Activated T-helper 17 cell treated with anti-CD3 and anti-CD28 coated beads, Interleukin-2, amount 50 U/mL, for 72 hours (primary cell): ENCODE data around the gene MACROD1. TPM values are rescaled to one million over a fixed set of nuclear protein-coding genes. Genes with fewer than 3 reads are reported as not detected.
A peak's percentile ranks its signal among the peaks of the same experiment; 100 is the strongest.

Experiments
- ATAC-seq: fragments of 150-1000 bp; cut with Tn5 transposase; replicated peaks from 2 replicates; pipeline ENCODE4 v1.10.0; 2021; ENCODE audit warnings: mild to moderate bottlenecking, moderate library complexity
- H3K27ac Mint-ChIP-seq: one replicate; pipeline ENCODE4 v1.8.0; 2022; ENCODE audit warnings: mixed read lengths
- H3K27me3 Mint-ChIP-seq: one replicate; pipeline ENCODE4 v1.8.0; 2022; ENCODE audit warnings: mixed read lengths
- H3K36me3 Mint-ChIP-seq: one replicate; pipeline ENCODE4 v1.8.0; 2022; ENCODE audit warnings: low read depth, mild to moderate bottlenecking, mixed read lengths
- H3K4me1 Mint-ChIP-seq: one replicate; pipeline ENCODE4 v1.8.0; 2022; ENCODE audit warnings: mixed read lengths
- H3K4me3 Mint-ChIP-seq: one replicate; pipeline ENCODE4 v1.8.0; 2022; ENCODE audit warnings: mild to moderate bottlenecking, mixed read lengths
- H3K9me3 Mint-ChIP-seq: one replicate; pipeline ENCODE4 v1.8.0; 2022; ENCODE audit warnings: mixed read lengths
- total RNA-seq, 2 donors: library from RNA; stranded (reverse); gene quantifications; one replicate each; pipeline ENCODE4 v1.2.3, GENCODE V29; 2022

The MACROD1 gene
- total RNA-seq, 2 donors from 2014 or later, result 5.4 to 9.6 TPM

DNA sequence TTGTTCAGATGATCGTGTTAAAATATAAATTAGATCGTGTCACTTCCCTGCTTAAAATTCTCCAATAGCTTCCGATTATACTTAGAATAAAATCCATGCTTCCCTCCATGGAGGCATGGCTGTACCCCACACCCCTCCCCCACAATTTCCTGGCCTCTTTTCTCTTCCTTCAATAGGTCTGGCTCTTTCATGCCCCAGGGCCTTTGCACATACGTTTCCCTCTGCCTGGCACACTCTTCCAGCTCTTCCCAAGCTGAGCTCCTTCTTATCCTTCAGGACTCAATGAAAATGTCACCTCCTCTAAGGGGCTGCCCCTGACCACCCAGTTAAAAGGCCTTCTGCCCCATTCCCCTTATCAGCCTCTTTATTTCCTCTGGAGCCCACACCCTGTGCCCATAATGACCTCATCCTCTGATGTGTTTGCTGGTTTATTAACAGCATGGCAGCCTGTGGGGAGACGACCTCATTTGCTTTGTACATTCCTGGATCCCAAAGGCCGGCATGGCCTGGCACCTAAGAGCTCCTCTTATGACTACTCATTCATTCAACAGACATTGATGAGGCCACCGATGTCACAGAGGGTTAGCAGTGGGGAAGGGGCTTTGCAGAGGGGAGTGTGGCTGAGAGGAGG, 139.2 kb downstream of the MACROD1 start:
- Mint-ChIP-seq H3K27ac (no peak overlapping the region), H3K4me1 (no peaks in the 10 kb centered on the region), H3K4me3 (no peak overlapping the region)

DNA sequence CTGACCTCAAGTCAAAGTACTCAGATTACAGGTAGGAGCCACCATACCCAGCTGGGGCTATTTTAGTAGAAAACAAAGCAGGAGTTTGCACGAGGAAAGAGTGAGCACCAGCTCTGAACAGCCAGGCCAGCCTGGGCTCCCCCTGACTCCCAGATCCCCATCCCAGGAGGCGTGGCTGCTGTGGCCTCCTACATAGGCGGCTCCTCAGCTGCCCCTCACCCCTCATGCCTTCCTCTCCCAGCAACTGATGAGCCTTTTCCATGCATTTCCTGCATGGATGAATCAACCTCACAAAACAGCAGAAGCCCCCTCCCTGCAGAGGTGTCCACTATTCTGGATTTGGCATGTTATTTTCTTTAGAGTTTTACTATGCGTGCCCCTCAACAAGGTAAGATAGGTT, 140.7 kb downstream of the MACROD1 start:
- peaks cover 16% of the 10 kb centered on the region for H3K27me3 Mint-ChIP-seq
- H3K36me3 Mint-ChIP-seq, result no peaks in the 10 kb centered on the region
- no peak for ATAC-seq
- H3K4me1 Mint-ChIP-seq, result no peaks in the 10 kb centered on the region
- no peak overlapping the region for H3K4me3 Mint-ChIP-seq
- H3K9me3 Mint-ChIP-seq, result no peaks in the 10 kb centered on the region
- no peak overlapping the region for H3K27ac Mint-ChIP-seq

More for the DNA sequence above, 139.2 kb downstream of the MACROD1 start:
- no peaks in the 10 kb centered on the region for H3K36me3 Mint-ChIP-seq
- no peak for ATAC-seq
- H3K9me3 Mint-ChIP-seq, result no peaks in the 10 kb centered on the region
- peaks cover 16% of the 10 kb centered on the region for H3K27me3 Mint-ChIP-seq

DNA sequence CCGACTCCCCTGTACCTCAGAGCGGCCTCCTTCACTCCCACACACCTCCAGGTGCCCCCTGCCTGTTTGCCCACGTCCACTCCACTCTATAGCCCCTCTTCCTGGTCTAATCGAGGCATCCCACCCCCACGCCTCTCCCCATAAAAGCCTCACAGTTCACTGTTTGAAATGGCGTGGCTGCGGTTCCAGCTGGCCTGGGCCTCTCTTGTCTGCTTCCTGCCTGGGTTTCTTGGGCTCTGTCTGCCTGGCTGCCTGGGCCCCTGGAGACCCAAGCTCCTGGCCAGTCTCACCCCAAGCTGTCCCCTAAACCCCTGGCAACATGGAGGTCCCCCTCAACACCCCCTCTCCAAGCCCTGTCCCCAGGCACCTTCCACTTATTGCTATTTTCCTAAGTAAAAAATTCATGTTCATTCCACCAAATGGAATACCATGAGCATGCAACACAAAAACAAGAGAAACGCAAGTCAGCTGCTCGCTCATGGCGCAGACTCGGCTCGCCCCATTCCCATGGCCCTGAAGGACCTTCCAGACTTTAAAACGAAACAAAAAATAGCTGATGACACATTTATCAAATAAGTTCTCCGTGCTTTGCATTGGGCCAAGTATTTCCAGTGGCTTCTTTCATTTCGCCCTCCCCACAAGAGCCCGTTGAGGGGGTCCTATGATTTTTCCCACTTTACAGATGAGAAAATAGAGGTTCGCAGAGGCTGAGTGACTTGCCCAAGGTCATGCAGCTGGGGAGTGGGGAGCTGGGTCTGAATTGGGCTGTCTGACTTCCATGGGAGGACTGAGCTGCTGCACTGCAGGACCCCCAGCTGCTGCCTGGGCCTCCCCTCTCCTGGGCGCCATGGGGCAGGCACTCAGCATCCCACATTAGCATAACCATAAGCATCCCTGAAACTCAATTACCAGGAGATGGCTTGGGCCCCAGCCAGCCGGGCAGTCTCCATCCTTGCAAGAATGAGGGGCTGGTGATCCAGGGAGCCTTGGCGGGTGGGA, 141.9 kb downstream of the MACROD1 start:
- no peak overlapping the region for H3K4me3 Mint-ChIP-seq
- H3K9me3 Mint-ChIP-seq, result no peaks in the 10 kb centered on the region
- H3K4me1 Mint-ChIP-seq, result no peaks in the 10 kb centered on the region
- peak overlapping the region; percentile 54 for H3K27ac Mint-ChIP-seq
- ATAC-seq, result no peak
- H3K27me3 Mint-ChIP-seq, result peaks cover 12% of the 10 kb centered on the region
- no peaks in the 10 kb centered on the region for H3K36me3 Mint-ChIP-seq

DNA sequence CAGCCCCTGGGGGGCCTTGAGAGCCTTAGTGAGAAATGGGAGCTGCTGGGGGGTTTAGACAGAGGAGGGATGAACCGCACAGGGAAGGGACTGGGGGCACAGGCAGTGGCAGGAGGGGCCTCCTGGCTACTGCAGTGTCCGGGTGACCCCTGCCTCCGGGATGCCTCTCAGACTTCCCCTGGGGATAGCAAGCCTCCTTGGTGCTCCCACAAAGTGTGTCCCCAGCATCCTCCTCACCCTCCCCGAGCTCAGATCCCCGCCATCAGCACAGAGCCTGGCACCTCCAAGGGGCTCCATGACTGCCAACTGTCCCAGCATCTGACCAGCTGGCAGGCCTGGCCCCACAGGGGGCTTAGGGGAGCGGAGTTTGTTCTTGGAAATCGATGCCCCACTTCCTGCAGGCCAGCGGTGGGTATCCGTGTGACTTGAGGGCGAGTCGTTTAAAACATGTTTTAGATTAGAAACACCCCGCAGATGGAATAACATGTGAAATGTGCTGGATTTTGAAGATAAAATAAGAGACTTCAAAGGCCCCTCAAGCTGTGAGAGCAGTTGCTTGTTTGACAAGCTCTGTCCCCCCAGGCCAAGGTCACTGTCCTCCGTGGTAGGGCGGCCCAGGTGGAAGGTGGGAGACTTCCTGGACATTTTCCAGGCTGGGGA, 143.7 kb downstream of the MACROD1 start:
- no peak overlapping the region for H3K4me3 Mint-ChIP-seq
- no peak overlapping the region for H3K27ac Mint-ChIP-seq
- peaks cover 8% of the 10 kb centered on the region for H3K27me3 Mint-ChIP-seq
- ATAC-seq, result no peak
- H3K36me3 Mint-ChIP-seq, result no peaks in the 10 kb centered on the region
- no peaks in the 10 kb centered on the region for H3K4me1 Mint-ChIP-seq
- H3K9me3 Mint-ChIP-seq, result no peaks in the 10 kb centered on the region

DNA sequence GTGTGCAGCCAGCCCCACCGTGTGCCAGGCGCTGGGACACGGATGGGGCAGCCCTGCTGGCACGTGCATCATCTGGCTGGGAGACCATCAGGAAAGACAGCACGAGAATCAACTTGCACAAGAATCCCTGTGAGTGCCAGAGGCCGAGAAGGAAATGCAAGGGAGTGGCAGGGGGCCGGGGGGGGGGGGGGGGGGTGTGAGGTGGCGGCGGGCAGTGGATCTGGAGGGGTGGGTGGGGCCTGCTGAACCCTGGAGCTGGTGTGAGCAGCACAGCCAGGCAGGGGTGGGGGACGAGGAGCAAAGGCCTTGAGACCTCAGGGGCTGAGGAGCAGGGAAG, 144.2 kb downstream of the MACROD1 start:
- Mint-ChIP-seq H3K27ac (no peak overlapping the region), H3K4me1 (no peaks in the 10 kb centered on the region), H3K4me3 (no peak overlapping the region), H3K36me3 (no peaks in the 10 kb centered on the region), H3K27me3 (peaks cover 3% of the 10 kb centered on the region), H3K9me3 (no peaks in the 10 kb centered on the region)
- no peak for ATAC-seq

DNA sequence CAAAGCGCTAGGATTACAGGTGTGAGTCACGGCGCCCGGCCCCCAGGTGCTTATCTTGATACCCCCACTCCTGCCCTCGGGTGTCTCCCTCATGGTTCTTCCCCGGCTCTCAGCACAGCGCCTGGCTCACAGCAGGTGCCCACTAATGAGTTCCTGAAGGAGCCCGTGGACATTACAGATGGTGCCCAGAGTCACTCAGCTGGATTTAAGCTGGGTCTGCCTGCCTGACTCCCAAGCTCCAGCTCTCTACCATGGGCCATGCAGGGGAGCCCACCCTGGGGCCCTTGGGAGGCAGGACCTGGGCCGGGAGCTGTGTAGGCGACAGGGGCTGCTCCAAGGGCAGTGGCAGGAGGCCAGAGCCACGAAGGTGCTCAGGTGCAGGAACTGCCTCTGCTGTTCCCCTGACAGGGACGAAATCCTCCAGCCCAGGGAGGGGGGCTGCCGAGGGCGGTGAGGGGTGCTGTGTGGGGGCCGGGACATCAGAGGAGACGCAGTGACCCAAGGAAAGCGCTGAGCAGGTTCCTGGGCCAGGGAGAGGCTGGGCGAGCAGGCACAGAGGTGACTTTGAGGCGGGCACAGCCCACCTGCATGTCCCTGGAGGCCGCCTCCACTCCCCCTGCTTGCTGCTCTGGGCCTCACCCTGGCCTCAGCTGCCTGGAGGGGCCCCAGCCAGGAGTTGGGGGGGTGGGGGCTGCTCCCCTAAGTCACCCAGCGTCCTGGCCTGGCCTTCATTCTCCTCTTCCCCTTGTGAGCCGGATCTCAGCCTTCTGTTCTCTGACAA, 144.7 kb downstream of the MACROD1 start:
- H3K9me3 Mint-ChIP-seq, result no peaks in the 10 kb centered on the region
- H3K4me3 Mint-ChIP-seq, result no peak overlapping the region
- H3K27me3 Mint-ChIP-seq, result no peaks in the 10 kb centered on the region
- H3K4me1 Mint-ChIP-seq, result no peaks in the 10 kb centered on the region
- ATAC-seq, result no peak
- H3K36me3 Mint-ChIP-seq, result no peaks in the 10 kb centered on the region
- no peak overlapping the region for H3K27ac Mint-ChIP-seq

DNA sequence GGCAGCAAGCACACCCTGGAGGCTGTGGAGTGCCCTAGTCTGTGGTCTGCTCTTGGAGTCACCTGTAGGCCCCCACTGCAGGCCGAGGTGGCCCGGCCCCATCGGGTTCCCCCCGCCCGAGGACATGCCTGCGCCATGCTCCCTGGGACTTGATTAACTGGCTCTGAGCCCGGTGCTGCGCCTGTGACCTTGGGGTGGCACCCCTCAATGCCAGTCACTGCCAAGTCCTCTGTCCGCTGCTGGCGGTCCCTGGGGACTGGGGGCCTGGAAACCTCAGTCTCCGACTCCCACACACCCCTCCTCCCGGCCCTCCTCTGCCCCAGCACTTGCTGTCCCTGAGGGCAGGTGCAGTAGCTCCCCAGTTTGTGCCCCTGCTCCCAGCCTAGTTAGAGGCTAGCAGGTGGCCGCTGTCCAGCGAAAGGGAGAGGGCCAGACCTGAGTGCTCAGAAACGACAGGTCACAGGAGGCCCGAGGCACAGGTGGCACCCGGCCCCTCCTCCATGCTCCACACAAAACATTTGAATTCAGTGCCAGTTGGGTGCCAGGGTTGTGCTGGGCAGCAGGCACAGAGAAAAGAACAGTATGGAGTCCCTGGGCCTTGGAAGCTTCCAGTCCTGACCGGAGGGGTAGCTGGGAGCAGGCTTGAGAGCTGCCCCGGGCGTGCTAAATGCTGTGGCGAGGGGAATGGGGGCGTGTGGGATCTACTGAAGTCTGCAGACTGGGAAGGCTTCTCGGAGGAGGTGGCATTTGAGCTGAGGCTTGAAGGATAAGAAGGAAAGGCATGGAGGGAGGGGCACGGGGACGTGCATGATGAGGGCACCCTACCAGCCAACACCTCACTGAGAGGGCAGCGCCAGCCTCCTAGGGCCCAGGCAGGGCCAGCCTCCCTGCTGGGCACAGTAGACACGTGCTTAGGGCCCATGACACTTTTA, 146.5 kb downstream of the MACROD1 start:
- no peaks in the 10 kb centered on the region for H3K27me3 Mint-ChIP-seq
- no peaks in the 10 kb centered on the region for H3K9me3 Mint-ChIP-seq
- no peaks in the 10 kb centered on the region for H3K4me1 Mint-ChIP-seq
- no peak overlapping the region for H3K4me3 Mint-ChIP-seq
- H3K36me3 Mint-ChIP-seq, result no peaks in the 10 kb centered on the region
- ATAC-seq, result no peak
- no peak overlapping the region for H3K27ac Mint-ChIP-seq

DNA sequence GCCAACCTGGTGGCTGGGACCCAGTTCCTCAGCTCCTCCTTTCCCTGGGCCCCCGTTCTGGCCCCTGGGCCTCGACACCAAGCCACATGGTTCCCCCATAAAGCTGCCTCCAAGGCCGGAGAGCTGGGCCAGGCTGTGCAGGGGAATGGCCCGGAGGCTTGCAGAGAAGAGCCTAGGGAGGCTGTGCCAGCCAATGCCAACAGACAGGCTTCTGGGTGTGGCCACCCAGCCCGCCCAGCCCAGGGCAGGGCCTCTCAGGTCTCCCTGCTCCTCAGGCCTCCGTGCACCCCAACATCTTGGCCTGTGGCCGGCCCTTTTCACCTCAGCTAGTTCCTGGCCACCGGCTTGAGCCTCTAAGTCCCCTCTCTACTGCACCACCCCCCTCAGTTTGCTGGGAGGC, 147.6 kb downstream of the MACROD1 start:
- Mint-ChIP-seq H3K9me3 (no peaks in the 10 kb centered on the region), H3K4me3 (no peak overlapping the region), H3K27me3 (no peaks in the 10 kb centered on the region), H3K27ac (no peak overlapping the region), H3K4me1 (no peaks in the 10 kb centered on the region), H3K36me3 (no peaks in the 10 kb centered on the region)
- no peak for ATAC-seq

DNA sequence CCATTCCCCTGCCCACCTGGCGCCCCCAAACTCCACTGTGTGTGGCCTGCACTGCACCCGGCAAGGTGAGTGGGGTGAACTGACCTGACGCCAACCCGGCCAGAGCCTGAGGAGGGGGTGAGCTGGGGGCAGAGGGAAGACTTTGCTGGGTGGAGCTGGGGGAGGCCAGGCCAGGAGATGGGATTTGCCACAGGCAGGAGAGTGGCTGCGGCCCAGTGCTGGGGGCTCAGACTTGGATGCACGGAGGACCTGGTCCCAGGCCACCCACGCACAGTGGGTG, 148.0 kb downstream of the MACROD1 start:
- no peak for ATAC-seq
- Mint-ChIP-seq H3K4me3 (no peak overlapping the region), H3K27ac (no peak overlapping the region), H3K4me1 (no peaks in the 10 kb centered on the region), H3K36me3 (no peaks in the 10 kb centered on the region), H3K27me3 (no peaks in the 10 kb centered on the region), H3K9me3 (no peaks in the 10 kb centered on the region)

DNA sequence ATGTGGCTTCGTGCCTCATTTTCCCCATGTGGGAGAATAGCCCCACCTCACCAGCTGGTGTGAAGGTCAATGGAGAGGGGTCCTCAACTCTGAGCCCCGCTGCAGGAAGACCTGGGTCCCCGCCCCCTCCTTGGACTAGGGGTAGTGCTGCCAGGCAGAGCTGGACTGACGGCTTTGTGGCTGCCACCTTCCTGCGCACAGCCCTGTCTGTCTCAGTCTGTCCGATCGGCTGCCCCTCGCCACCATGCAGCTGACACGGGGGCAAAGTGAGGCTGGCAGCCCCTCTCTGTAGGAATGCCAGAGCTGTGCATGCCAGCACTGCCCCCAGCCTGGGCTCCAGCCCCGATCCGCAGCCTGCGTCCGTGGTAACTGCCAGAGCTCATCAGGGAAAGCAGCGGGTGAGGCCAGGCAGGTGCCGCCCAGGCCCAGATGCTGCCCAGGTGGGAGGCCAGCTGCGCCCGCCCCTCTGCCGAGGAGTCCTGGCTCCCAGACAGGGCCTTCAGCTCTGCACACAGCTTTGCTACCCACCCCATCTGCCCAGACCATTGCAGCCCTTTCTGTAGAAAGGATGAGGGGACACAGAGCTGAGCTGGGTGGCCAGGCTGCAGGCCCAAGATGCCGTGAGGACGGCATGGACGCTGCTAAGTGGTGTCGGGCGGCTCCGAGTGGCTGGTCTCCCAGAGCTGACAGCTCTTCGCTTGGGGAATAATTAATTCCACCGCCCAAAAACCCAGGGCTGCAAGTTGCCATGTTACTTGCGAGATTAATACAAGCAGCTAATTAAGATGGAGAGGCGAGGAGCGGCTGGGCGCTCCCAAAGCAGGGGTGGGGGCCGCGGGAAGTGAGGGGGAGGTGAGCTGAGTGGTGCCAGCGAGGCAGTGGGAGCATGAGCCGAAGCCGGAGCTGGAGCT, 149.7 kb downstream of the MACROD1 start:
- H3K9me3 Mint-ChIP-seq, result no peaks in the 10 kb centered on the region
- ATAC-seq, result no peak
- no peaks in the 10 kb centered on the region for H3K27me3 Mint-ChIP-seq
- H3K4me3 Mint-ChIP-seq, result no peak overlapping the region
- no peaks in the 10 kb centered on the region for H3K4me1 Mint-ChIP-seq
- H3K27ac Mint-ChIP-seq, result no peak overlapping the region
- no peaks in the 10 kb centered on the region for H3K36me3 Mint-ChIP-seq

DNA sequence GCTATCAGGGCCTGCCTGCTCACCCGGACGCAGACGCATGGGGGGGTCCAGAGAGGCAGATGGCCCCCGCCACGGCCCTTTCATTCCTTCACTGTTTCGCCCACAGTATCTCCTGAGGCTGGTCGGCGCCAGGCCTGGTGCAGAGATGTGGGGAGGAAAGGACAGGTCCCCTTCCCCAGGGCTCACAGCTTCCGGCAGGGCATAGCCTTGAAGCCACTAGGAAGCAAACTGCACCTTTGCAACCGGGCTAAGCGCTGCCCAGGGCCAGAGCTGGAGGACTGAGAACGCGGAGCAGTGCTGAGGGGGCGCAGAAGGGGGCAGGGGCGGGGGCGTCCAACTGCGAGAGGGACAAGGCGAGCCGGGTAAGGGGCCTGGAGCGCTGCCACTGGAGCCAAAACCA, 150.4 kb downstream of the MACROD1 start:
- no peaks in the 10 kb centered on the region for H3K9me3 Mint-ChIP-seq
- H3K36me3 Mint-ChIP-seq, result no peaks in the 10 kb centered on the region
- ATAC-seq, result no peak
- no peak overlapping the region for H3K27ac Mint-ChIP-seq
- H3K27me3 Mint-ChIP-seq, result peaks cover 4% of the 10 kb centered on the region
- no peak overlapping the region for H3K4me3 Mint-ChIP-seq
- H3K4me1 Mint-ChIP-seq, result no peaks in the 10 kb centered on the region

DNA sequence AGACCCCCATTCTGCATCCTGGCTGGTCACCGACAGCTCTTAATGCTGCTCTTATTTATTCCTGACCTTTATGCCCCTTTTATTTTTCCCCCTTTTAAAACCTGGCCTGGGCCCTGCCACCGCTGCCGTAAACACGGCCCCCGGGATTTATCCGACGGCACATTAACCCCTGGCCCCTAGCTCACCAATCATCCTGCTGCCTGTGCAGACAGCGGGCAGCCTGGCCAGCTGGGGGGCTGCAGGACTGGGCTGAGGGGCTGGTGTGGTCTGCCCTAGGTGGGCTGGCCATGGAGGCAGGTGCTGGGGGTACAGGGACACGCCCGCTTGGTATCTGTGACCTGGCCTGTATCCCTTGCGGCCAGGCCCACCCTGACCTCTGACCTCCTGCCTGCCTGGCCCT, 151.6 kb downstream of the MACROD1 start:
- Mint-ChIP-seq H3K27ac (no peak overlapping the region), H3K4me3 (no peak overlapping the region), H3K4me1 (no peaks in the 10 kb centered on the region), H3K9me3 (no peaks in the 10 kb centered on the region), H3K36me3 (no peaks in the 10 kb centered on the region), H3K27me3 (peaks cover 8% of the 10 kb centered on the region)
- no peak for ATAC-seq
